GM18520 (cell line): ENCODE measurements around the gene CFAP221.

Source experiments
- ATAC-seq: cut with Tn5 transposase; IDR thresholded peaks from one replicate; pipeline ENCODE4 v1.9.1; 2021; ENCODE audit not compliant: unreplicated experiment

The CFAP221 gene

DNA sequence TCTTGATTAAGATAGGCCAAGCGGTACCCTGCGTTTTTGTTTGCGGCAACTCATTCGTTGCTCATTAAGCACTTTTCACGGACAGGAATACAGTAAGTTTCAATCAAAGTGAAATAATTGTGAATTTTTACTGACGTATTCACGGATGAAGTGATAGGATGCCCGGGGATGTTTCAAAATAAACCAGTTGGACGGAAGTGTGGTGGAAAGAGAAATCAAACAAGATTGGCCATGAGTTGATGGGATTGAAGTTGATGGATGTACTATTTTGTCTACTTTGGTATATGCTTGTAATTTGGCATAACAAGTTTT lies 135.2 kb downstream of the CFAP221 start:
- ATAC-seq: no peak

GRCh38 chr2:119679846-119680245 lies 135.6 kb downstream of the CFAP221 start:
- ATAC-seq: no peak

DNA sequence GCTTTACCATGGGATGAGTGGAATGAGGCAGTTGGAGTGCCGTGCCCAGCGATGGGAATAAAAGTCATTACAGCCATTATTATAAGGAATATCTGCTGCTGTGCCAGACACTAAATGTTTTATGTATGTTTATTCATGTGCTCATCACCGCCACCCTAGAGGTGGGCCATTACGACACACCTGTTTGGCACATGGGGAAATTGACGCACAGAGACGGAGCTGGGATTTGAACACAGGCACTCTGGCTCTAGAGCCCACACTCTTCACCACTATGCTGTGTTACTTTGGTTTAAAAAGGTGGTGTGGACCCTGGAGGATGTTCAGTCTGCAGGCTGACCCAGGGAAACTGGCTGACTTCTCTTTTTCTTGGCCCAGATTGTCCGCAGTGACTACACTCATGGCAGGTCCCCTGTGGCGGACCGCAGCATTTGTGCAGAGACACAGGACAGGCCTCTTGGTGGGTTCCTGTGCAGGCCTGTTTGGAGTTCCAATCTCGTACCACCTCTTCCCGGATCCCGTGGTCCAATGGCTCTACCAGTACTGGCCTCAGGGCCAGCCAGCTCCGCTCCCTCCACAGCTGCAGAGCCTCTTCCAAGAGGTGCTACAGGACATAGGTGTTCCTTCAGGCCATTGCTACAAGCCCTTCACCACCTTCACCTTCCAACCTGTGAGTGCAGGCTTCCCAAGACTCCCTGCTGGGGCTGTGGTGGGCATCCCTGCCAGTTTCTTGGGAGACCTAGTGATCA lies 136.4 kb downstream of the CFAP221 start:
- no peak for ATAC-seq

- ATAC-seq: no peak
Measured at GRCh38 chr2:119681203-119681867, 137.1 kb downstream of the CFAP221 start.

GRCh38 chr2:119681868-119682220 lies 137.6 kb downstream of the CFAP221 start:
- ATAC-seq: no peak

DNA sequence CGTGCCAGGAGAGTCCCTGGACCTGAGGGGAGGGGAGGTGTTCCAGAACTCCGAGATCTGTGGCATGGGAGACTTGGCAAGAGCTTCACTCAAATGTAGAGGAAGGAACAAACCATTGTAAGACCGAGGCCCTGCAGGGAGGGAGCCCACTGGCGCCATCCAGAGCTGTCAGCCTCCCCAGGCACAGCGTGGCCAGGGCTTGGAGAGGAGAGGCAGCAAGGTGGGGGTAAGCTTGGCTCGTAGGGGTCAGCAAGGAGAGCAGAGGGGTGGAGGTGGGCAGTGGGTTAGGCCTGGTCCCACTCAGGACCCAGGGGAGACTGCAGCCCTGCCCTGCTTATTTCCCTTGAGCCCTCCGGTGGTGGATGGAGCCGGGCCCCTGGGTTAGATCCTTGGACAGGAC lies 138.3 kb downstream of the CFAP221 start:
- no peak for ATAC-seq

GRCh38 chr2:119683074-119683712 lies 138.9 kb downstream of the CFAP221 start:
- no peak for ATAC-seq

DNA sequence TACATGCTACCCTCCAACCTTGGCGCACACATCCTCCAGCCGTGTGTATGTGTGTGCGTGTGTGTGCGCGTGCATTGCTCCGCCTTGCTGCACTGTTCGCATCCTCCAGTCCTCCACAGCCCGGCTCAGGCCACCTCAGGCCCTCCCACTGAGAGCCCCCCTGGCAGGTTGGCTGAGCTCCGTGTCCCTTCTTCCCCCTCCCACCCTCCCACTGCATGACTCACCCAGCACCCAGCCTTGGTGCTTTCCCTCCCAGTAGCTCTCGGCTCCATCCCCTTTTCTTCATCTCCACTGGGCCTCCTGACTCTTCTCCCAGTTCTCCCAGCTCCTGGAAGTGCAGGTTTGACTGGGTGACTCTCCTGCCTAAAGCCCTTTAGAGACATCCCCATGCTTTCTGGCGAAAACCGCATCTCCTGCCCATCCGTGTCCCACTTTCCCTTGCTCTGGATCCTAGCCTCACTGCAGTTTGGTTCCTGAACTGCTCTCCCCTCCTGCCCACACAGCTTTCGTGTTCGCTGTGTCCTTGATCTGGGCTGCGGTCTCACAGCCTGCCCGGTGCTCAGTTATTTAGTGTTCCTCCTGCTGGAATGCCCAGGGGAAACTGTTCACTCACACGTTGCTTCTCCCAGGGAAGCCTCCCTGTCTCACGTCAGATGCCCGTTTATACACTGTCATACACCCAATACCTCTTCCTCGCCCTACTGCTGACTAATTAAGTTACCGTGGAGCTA lies 139.6 kb downstream of the CFAP221 start:
- no peak for ATAC-seq

DNA sequence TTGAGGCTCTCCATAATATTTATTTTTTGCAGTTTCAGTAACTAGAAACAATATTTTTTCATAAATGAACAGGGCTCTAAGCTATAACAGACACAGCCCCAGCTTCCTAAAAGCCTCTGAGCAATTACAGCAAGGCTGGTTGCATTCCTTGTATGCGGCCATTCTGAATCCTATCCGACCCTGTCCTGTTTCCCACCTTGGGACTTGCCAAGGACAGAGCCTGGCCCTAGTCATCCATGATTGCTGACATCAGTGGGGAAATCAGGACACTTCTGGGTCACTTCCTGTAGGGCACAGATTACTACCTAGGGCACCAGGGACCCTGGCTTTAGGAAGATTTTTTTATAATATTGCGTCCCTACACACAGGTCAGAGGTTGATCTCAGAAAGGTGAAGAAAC lies 140.3 kb downstream of the CFAP221 start:
- ATAC-seq: no peak

DNA sequence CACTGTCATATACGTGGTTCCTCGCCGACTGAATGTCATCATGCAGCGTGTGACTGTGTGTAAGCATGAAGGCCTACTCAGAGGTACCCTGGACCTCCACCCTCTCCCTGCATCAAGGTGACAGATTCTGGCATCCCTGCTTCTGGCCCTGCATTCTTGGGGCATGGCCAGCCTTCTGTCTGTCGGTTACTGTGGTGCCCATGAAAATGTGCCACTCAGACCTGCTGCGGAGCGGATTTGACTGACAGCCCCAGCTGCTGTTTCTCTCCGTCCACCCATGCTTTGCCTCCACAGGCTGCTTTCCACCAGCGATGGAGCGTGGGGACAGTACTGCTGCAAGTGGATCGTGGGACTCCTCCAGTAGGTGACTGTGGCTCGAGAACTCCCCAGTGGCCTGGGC lies 144.4 kb downstream of the CFAP221 start:
- ATAC-seq: no peak

DNA sequence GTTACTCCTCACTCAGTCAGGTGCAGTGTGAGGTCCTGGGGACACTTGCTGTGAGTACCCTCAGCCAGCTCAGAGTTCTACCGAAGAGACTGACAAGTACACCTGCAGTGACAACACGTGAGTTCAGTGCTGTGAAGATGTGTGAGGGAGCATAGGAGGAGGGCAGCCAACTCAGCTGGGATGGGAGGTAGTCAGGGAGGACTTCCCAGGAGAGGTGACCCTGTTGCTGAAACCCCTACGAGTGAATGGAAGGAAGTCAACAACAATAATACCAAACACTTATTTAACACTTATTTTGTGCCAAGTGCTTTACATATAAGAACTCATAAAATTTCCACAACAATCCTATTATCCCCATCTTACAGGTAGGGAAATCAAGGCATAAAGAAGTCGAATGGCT lies 145.0 kb downstream of the CFAP221 start:
- ATAC-seq: no peak

GRCh38 chr2:119691189-119691588 lies 146.9 kb downstream of the CFAP221 start:
- ATAC-seq: no peak

GRCh38 chr2:119691651-119692245 lies 147.5 kb downstream of the CFAP221 start:
- ATAC-seq: no peak

GRCh38 chr2:119692310-119692709 lies 148.1 kb downstream of the CFAP221 start:
- ATAC-seq: no peak

GRCh38 chr2:119692954-119693353 lies 148.7 kb downstream of the CFAP221 start:
- no peak for ATAC-seq

DNA sequence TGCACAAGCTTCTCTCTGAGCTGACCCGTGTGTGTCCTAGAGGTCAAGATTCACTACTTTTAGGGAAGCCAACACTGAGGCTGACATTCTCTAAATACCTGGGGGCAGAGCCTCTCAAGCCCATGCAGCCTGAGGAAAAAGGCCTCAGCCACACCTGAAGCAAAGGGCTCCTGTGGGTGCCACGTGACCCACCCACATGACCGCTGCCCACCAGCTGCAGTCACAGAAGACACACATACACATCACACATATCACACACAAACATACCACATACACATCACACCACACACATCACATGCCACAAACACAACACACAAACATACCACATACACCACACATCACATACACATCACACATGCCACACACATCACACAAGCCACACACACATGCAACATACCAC lies 149.3 kb downstream of the CFAP221 start:
- ATAC-seq: no peak

GRCh38 chr2:119693967-119694366 lies 149.7 kb downstream of the CFAP221 start:
- ATAC-seq: no peak

- ATAC-seq: no peak
Measured at GRCh38 chr2:119694470-119694844, 150.2 kb downstream of the CFAP221 start.

GRCh38 chr2:119694845-119695521 lies 150.7 kb downstream of the CFAP221 start:
- ATAC-seq: no peak

GRCh38 chr2:119696005-119696404 lies 151.8 kb downstream of the CFAP221 start:
- ATAC-seq: no peak

DNA sequence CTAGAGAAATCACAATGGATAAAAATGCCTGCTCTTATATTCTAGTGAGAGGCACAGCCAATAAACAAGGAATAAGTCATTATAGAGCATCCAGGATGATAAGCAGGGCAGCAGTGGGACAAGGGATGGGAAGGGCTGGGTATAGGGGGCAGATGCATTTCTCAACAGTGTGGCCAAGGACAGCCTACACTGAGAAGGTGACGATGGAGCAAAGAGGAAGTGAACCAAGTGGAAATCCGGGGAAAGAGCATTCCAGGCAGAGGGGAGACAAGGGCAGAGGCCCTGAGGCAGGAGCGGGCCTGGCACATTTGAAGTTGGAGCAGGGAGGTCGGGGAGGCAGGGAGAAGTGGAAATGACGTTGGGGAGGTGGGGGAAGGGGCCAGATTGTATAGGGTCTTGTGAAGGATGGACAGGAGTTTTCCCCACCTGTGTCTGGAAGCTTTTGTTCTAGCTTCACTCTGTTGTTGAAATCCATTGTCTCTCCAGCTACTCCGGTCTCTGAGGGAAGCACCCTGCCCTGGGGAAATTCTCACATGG lies 152.3 kb downstream of the CFAP221 start:
- ATAC-seq: no peak
